Thyroid gland (tissue), 4 donors: Measurements from ENCODE around the gene SYT1. TPM values are rescaled to one million over a fixed set of nuclear protein-coding genes. Genes with fewer than 3 reads are reported as not detected.

Experiments
- DNase-seq, 2 donors: peaks; one replicate each; pipeline ENCODE4 v3.0.0-alpha.2; 2019
- H3K27ac ChIP-seq, 3 donors: fragments of 200-600 bp; sonication (generic); 1 replicate in 2 of 3; 2 replicates in 1 of 3; pipeline ENCODE4 v1.5.1; 2016 to 2019; ENCODE audit warnings: mild to moderate bottlenecking in 1 of 3, moderate library complexity in 1 of 3
- H3K27me3 ChIP-seq: fragments of 200-600 bp; sonication (generic); one replicate; pipeline ENCODE4 v1.5.1; 2019
- H3K36me3 ChIP-seq, 2 donors: fragments of 200-600 bp; sonication (generic); one replicate each; pipeline ENCODE4 v1.5.1; 2016 to 2019
- H3K4me1 ChIP-seq, 2 donors: fragments of 200-600 bp; sonication (generic); one replicate each; pipeline ENCODE4 v1.5.1; 2017 to 2019
- H3K4me3 ChIP-seq, 3 donors: fragments of 200-600 bp; sonication (generic); replicated peaks in 1 of 3; 1 replicate in 2 of 3; 2 replicates in 1 of 3; pipeline ENCODE4 v1.5.1; 2016; ENCODE audit warnings: mild to moderate bottlenecking in 1 of 3
- H3K9me3 ChIP-seq: fragments of 200-600 bp; sonication (generic); one replicate; pipeline ENCODE4 v1.5.1; 2017
- POLR2A ChIP-seq, 2 donors: fragments of 450-650 bp; IDR thresholded peaks; one replicate each; pipeline ENCODE4 v1.6.1; 2017; ENCODE audit warnings: antibody characterized with exemption in 2 of 2, mild to moderate bottlenecking in 2 of 2, moderate library complexity in 1 of 2
- WGBS, 2 donors: methylation state at CpG; one replicate each; pipeline ENCODE4 v1.1.5; 2017; 5-methylcytosine and 5-hydroxymethylcytosine counted together
- intact Hi-C: fragments of 100-400 bp; cut with DNase I; formaldehyde crosslinking; loops from one replicate; pipeline ENCODE4 v1.15.1; 2023
- total RNA-seq, 4 donors: library from RNA; depleted of rRNA; stranded (reverse); fragments of >200 nt; gene quantifications; one replicate each; pipeline ENCODE4 v1.2.3, GENCODE V29; 2016
- TF ChIP-seq, protein P1 (sequence below), 6 experiments: fragments of 200-600 bp in 3 of 6; fragments of 450-650 bp in 3 of 6; sonication (generic) in 3 of 6; IDR thresholded peaks; one replicate each; pipeline ENCODE4 v1.5.1; 2016 to 2019; ENCODE audit warnings: antibody characterized with exemption in 6 of 6, mild to moderate bottlenecking in 2 of 6, inconsistent platforms in 1 of 6, moderate library complexity in 1 of 6

The SYT1 gene
- total RNA-seq, 4 donors from 2014 or later: 0.58 to 2.4 (median 1.2) TPM

GRCh38 chr12:79128956-79129355 lies 264.4 kb downstream of the SYT1 start:
- no peaks in the 10 kb centered on the region for H3K9me3 ChIP-seq
- no peaks in the 10 kb centered on the region for H3K36me3 ChIP-seq
- TF ChIP-seq POLR2A (IDR thresholded peaks at IDR 0.05): no peak
- TF ChIP-seq, protein P1, sequence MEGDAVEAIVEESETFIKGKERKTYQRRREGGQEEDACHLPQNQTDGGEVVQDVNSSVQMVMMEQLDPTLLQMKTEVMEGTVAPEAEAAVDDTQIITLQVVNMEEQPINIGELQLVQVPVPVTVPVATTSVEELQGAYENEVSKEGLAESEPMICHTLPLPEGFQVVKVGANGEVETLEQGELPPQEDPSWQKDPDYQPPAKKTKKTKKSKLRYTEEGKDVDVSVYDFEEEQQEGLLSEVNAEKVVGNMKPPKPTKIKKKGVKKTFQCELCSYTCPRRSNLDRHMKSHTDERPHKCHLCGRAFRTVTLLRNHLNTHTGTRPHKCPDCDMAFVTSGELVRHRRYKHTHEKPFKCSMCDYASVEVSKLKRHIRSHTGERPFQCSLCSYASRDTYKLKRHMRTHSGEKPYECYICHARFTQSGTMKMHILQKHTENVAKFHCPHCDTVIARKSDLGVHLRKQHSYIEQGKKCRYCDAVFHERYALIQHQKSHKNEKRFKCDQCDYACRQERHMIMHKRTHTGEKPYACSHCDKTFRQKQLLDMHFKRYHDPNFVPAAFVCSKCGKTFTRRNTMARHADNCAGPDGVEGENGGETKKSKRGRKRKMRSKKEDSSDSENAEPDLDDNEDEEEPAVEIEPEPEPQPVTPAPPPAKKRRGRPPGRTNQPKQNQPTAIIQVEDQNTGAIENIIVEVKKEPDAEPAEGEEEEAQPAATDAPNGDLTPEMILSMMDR (IDR thresholded peaks at IDR 0.05): no peak
- intact Hi-C loops: no loop called here
- no peaks in the 10 kb centered on the region for H3K27me3 ChIP-seq
- no peak overlapping the region for H3K4me3 ChIP-seq
- no peak overlapping the region for H3K27ac ChIP-seq
- DNase-seq: no peak
- 89% methylated on average over 1 of the region's 1 CpG for WGBS, 2 donors
- no peaks in the 10 kb centered on the region for H3K4me1 ChIP-seq

- Histone ChIP-seq H3K36me3 (no peaks in the 10 kb centered on the region), H3K27ac (no peak overlapping the region), H3K4me3 (no peak overlapping the region), H3K27me3 (no peaks in the 10 kb centered on the region), H3K9me3 (no peaks in the 10 kb centered on the region), H3K4me1 (no peaks in the 10 kb centered on the region)
- DNase-seq: no peak
- intact Hi-C loops: no loop called here
- 84 to 85% methylated on average over 6 of the region's 6 CpGs for WGBS, 2 donors
- TF ChIP-seq POLR2A (IDR thresholded peaks at IDR 0.05): no peak
- TF ChIP-seq, protein P1 (IDR thresholded peaks at IDR 0.05): no peak
Measured at GRCh38 chr12:79138872-79139271, 274.3 kb downstream of the SYT1 start.

DNA sequence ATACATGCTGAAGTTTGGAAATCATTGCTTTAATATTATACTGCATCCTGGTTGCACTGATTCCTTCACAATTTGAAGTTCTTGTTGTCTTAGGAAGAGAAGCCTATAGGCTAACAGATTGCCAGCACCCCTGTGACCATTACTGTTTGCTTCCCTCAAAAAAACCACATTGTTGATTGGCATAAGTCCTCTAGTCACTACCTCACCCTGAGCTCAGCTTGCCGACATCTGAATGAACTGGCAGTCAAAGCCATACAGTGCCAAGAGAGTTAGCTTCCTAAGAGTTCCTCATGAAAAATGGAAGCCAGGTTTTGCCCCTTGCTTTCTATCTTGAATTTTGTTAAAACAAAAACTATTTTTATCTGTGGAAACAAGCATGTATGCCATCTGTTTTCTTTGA lies 276.1 kb downstream of the SYT1 start:
- no peak for DNase-seq
- Histone ChIP-seq H3K27me3 (no peaks in the 10 kb centered on the region), H3K36me3 (no peaks in the 10 kb centered on the region), H3K9me3 (no peaks in the 10 kb centered on the region), H3K4me3 (no peak overlapping the region), H3K4me1 (no peaks in the 10 kb centered on the region), H3K27ac (no peak overlapping the region)
- intact Hi-C loops: no loop called here
- TF ChIP-seq, protein P1 (IDR thresholded peaks at IDR 0.05): no peak
- TF ChIP-seq POLR2A (IDR thresholded peaks at IDR 0.05): no peak
- 70 to 73% methylated on average over 1 of the region's 1 CpG for WGBS, 2 donors

- DNase-seq: no peak
- H3K4me1 ChIP-seq: no peaks in the 10 kb centered on the region
- 79 to 84% methylated on average over 2 of the region's 2 CpGs for WGBS, 2 donors
- H3K9me3 ChIP-seq: no peaks in the 10 kb centered on the region
- H3K27me3 ChIP-seq: no peaks in the 10 kb centered on the region
- TF ChIP-seq, protein P1 (IDR thresholded peaks at IDR 0.05): no peak
- TF ChIP-seq POLR2A (IDR thresholded peaks at IDR 0.05): no peak
- no peak overlapping the region for H3K27ac ChIP-seq
- intact Hi-C loops: no loop called here
- H3K36me3 ChIP-seq: no peaks in the 10 kb centered on the region
- H3K4me3 ChIP-seq: no peak overlapping the region
Measured at GRCh38 chr12:79141776-79142175, 277.2 kb downstream of the SYT1 start.

GRCh38 chr12:79143803-79144202 lies 279.2 kb downstream of the SYT1 start:
- intact Hi-C loops: no loop called here
- WGBS, 2 donors: 75 to 80% methylated on average over 2 of the region's 2 CpGs
- TF ChIP-seq, protein P1 (IDR thresholded peaks at IDR 0.05): no peak
- TF ChIP-seq POLR2A (IDR thresholded peaks at IDR 0.05): no peak
- no peak for DNase-seq
- Histone ChIP-seq H3K4me1 (no peaks in the 10 kb centered on the region), H3K9me3 (no peaks in the 10 kb centered on the region), H3K27me3 (no peaks in the 10 kb centered on the region), H3K4me3 (no peak overlapping the region), H3K27ac (no peak overlapping the region), H3K36me3 (no peaks in the 10 kb centered on the region)
